Activated CD8-positive, alpha-beta T cell treated with anti-CD3 and anti-CD28 coated beads for 36 hours (primary cell): ENCODE results near the gene ATP6V1G3. TPM values are rescaled to one million over a fixed set of nuclear protein-coding genes. Genes with fewer than 3 reads are reported as not detected.

Experiments used
- ATAC-seq: fragments of 200-7000 bp; cut with Tn5 transposase; one replicate; pipeline ENCODE4 v1.10.0; 2021; ENCODE audit warnings: mild to moderate bottlenecking, moderate library complexity
- CTCF ChIA-PET: fragments of 350-600 bp; sonication (Branson Sonifier 250); formaldehyde crosslinking; loops from one replicate; lab custom pipeline; 2021; ENCODE audit warnings: antibody characterized with exemption; lab: Charles Lee
- POLR2A ChIA-PET: fragments of 350-600 bp; sonication (Branson Sonifier 250); formaldehyde crosslinking; loops from one replicate; lab custom pipeline; 2021; ENCODE audit warnings: antibody characterized with exemption; lab: Charles Lee
- DNase-seq: peaks from one replicate; pipeline ENCODE4 v3.0.0-alpha.2; 2020
- H3K27ac Mint-ChIP-seq: one replicate; pipeline ENCODE4 v1.8.0; 2021; ENCODE audit warnings: mild to moderate bottlenecking, mixed read lengths
- H3K27me3 Mint-ChIP-seq: one replicate; pipeline ENCODE4 v1.8.0; 2021; ENCODE audit warnings: mixed read lengths
- H3K36me3 Mint-ChIP-seq: one replicate; pipeline ENCODE4 v1.8.0; 2021; ENCODE audit warnings: low read depth, mixed read lengths
- H3K4me1 Mint-ChIP-seq: one replicate; pipeline ENCODE4 v1.8.0; 2021; ENCODE audit warnings: low read depth, mixed read lengths
- H3K4me3 Mint-ChIP-seq: one replicate; pipeline ENCODE4 v1.8.0; 2021; ENCODE audit warnings: mild to moderate bottlenecking, moderate library complexity, mixed read lengths
- H3K9me3 Mint-ChIP-seq: one replicate; pipeline ENCODE4 v1.8.0; 2021; ENCODE audit warnings: mixed read lengths
- CTCF ChIP-seq: fragments of 200-600 bp; IDR thresholded peaks from one replicate; pipeline ENCODE4 v1.8.0; 2022; ENCODE audit warnings: antibody characterized with exemption, mild to moderate bottlenecking
- intact Hi-C: fragments of 100-400 bp; cut with micrococcal nuclease; formaldehyde crosslinking; loops from one replicate; pipeline ENCODE4 v1.10.0; 2022
- total RNA-seq, 2 experiments: library from RNA; stranded (reverse); gene quantifications; one replicate each; pipeline ENCODE4 v1.2.3, GENCODE V29; 2021

Gene ATP6V1G3
- total RNA-seq, 2 experiments from 2014 or later = not detected

DNA sequence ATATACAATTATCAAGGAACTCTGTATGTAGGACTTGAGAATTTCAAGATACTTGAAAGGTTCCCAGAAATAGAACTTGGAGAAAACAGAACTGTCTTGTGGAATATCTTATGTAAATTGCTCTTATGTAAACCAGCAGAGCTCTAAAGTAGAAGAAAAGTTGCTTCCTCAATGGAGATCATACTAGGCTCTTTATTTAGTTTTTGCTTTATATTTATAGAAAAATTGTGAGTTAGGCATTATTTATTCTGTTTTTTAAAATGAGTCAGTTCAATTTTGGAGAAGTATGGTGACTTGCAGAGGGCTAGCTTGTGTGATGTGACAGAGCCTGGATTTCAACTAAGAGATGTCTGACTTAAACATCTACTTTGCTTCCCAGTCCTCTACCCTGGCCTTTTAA lies 40.4 kb downstream of the ATP6V1G3 start:
- Mint-ChIP-seq H3K9me3 (peaks cover 13% of the 10 kb centered on the region), H3K4me1 (peaks cover 23% of the 10 kb centered on the region), H3K4me3 (no peak overlapping the region), H3K36me3 (peaks cover 2% of the 10 kb centered on the region), H3K27ac (no peak overlapping the region), H3K27me3 (no peaks in the 10 kb centered on the region)
- ATAC-seq = no peak
- DNase-seq = no peak
- CTCF ChIA-PET = no interaction called here
- no peak for TF ChIP-seq CTCF
- intact Hi-C loops = no loop called here
- POLR2A ChIA-PET = no interaction called here

- no peak for ATAC-seq
- H3K36me3 Mint-ChIP-seq = peaks cover 2% of the 10 kb centered on the region
- CTCF ChIA-PET = interaction anchor here (1.1 kb wide), 1 partner anchor 13 kb away, joined by 5 read pairs; no protein-coding TSS in a partner anchor
Measured at GRCh38 chr1:198499588-198499987, 40.9 kb downstream of the ATP6V1G3 start.

GRCh38 chr1:198498881-198499280 lies 41.6 kb downstream of the ATP6V1G3 start:
- Mint-ChIP-seq H3K4me1 (peaks cover 23% of the 10 kb centered on the region), H3K9me3 (peaks cover 13% of the 10 kb centered on the region), H3K27ac (no peak overlapping the region), H3K4me3 (no peak overlapping the region), H3K36me3 (peaks cover 2% of the 10 kb centered on the region), H3K27me3 (no peaks in the 10 kb centered on the region)
- ChIA-PET CTCF (interaction anchor here (1.1 kb wide), 1 partner anchor 12 kb away, joined by 5 read pairs; no protein-coding TSS in a partner anchor), POLR2A (no interaction called here)
- DNase-seq (no peak), ATAC-seq (no peak)
- intact Hi-C loops = no loop called here
- TF ChIP-seq CTCF = no peak

More at GRCh38 chr1:198499588-198499987, 40.9 kb downstream of the ATP6V1G3 start:
- POLR2A ChIA-PET = no interaction called here
- no peak for DNase-seq
- no peak for TF ChIP-seq CTCF
- Mint-ChIP-seq H3K9me3 (peaks cover 13% of the 10 kb centered on the region), H3K27ac (no peak overlapping the region), H3K4me1 (peaks cover 23% of the 10 kb centered on the region), H3K27me3 (no peaks in the 10 kb centered on the region), H3K4me3 (no peak overlapping the region)
- intact Hi-C loops = no loop called here

GRCh38 chr1:198498103-198498385 lies 42.4 kb downstream of the ATP6V1G3 start:
- ChIA-PET CTCF (no interaction called here), POLR2A (interaction anchor here (0.7 kb wide), 1 partner anchor 413 kb away, joined by 3 read pairs; no protein-coding TSS in a partner anchor)
- no peaks in the 10 kb centered on the region for H3K27me3 Mint-ChIP-seq
- DNase-seq = no peak
- no peak for TF ChIP-seq CTCF
- peaks cover 23% of the 10 kb centered on the region for H3K4me1 Mint-ChIP-seq
- H3K36me3 Mint-ChIP-seq = peaks cover 2% of the 10 kb centered on the region
- H3K4me3 Mint-ChIP-seq = no peak overlapping the region
- H3K9me3 Mint-ChIP-seq = peaks cover 4% of the 10 kb centered on the region
- no peak overlapping the region for H3K27ac Mint-ChIP-seq
- intact Hi-C loops = no loop called here
- no peak for ATAC-seq

DNA sequence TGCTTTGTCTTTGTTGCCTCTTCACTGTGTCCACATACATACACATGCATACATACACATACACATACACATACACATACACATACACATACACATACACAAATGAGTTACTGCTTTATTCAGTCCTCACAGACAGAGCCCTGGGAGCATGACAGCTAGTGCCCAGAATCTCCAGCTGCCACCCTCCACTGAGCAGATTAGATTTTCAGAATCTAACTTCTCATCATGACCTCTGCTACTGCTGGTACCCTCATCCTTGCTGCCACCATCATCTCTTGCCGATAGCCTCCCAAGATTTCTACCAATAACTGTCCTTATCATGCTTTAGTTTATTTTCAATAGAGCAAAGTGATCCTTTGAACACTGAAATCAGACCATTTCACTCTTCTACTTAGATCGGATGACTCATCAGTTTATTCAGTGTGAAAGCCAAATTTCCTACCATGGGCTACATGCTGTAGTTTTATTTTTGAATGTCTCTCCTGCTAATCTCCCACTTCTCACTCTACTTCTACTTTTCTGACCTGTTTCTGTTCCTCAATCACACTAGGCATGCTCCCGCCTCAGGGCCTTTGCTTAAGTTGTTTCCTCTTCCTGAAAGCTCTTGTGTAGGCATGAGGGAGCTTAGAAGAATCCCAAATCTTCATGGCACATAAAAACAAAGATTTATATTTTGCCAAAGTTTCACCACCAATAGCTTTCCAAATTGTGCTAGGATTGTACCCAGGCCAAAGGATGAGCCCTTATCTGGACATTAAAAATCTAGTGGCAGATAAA lies 43.0 kb downstream of the ATP6V1G3 start:
- POLR2A ChIA-PET = interaction anchor here (0.7 kb wide), 1 partner anchor 414 kb away, joined by 3 read pairs; no protein-coding TSS in a partner anchor
- DNase-seq (no peak), ATAC-seq (peak; percentile 49)
- peaks cover 21% of the 10 kb centered on the region for H3K4me1 Mint-ChIP-seq
- intact Hi-C loops = no loop called here
- H3K4me3 Mint-ChIP-seq = no peak overlapping the region
- no peak for TF ChIP-seq CTCF
- peaks cover 2% of the 10 kb centered on the region for H3K36me3 Mint-ChIP-seq
- CTCF ChIA-PET = no interaction called here
- no peak overlapping the region for H3K27ac Mint-ChIP-seq
- no peaks in the 10 kb centered on the region for H3K27me3 Mint-ChIP-seq
- peaks cover 4% of the 10 kb centered on the region for H3K9me3 Mint-ChIP-seq
